Measurements from ENCODE around the gene UTS2B. TPM values are rescaled to one million over a fixed set of nuclear protein-coding genes. Genes with fewer than 3 reads are reported as not detected.

UTS2B gene
- total RNA-seq, 1 experiment from 2014 or later: 0.26 TPM

DNA sequence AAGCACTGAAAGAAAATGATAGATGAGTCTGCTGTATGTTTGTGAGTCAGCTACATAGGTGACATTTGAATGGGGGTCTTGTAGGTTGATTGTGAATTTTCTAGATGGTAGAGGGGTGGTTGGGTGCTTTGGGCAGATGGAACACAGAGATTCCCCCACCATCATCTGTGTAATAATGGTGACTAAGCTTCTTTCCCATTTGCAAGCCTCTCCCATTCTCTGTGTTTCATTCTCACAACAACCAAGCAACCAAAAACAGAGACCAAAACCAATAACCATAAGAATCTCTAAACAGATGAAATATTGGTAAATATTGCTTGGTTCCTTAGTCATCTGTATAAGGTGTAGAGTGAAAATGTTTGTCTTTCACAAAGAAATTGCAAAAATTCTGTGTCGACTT lies 17.8 kb upstream of the UTS2B start:
- H3K36me3 ChIP-seq (ENCODE audit: control insufficient read depth, insufficient read depth, low read length): no peaks in the 10 kb centered on the region
- no peak overlapping the region for H3K4me3 ChIP-seq (ENCODE audit: low read depth in 2 of 2, low read length in 2 of 2)
- DNase-seq (ENCODE audit: low read depth, low spot score) (no peak), ATAC-seq (no peak)
- no peaks in the 10 kb centered on the region for H3K27me3 ChIP-seq (ENCODE audit: control insufficient read depth, insufficient read depth, low read length)
- ChIA-PET CTCF (no interaction called here), POLR2A (no interaction called here)
- no peaks in the 10 kb centered on the region for H3K9me3 ChIP-seq (ENCODE audit: control insufficient read depth, insufficient read depth, low read depth, low read length)
- TF ChIP-seq, protein P1, sequence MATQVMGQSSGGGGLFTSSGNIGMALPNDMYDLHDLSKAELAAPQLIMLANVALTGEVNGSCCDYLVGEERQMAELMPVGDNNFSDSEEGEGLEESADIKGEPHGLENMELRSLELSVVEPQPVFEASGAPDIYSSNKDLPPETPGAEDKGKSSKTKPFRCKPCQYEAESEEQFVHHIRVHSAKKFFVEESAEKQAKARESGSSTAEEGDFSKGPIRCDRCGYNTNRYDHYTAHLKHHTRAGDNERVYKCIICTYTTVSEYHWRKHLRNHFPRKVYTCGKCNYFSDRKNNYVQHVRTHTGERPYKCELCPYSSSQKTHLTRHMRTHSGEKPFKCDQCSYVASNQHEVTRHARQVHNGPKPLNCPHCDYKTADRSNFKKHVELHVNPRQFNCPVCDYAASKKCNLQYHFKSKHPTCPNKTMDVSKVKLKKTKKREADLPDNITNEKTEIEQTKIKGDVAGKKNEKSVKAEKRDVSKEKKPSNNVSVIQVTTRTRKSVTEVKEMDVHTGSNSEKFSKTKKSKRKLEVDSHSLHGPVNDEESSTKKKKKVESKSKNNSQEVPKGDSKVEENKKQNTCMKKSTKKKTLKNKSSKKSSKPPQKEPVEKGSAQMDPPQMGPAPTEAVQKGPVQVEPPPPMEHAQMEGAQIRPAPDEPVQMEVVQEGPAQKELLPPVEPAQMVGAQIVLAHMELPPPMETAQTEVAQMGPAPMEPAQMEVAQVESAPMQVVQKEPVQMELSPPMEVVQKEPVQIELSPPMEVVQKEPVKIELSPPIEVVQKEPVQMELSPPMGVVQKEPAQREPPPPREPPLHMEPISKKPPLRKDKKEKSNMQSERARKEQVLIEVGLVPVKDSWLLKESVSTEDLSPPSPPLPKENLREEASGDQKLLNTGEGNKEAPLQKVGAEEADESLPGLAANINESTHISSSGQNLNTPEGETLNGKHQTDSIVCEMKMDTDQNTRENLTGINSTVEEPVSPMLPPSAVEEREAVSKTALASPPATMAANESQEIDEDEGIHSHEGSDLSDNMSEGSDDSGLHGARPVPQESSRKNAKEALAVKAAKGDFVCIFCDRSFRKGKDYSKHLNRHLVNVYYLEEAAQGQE (IDR thresholded peaks at IDR 0.05; ENCODE audit: insufficient read depth in 1 of 2, low read depth in 2 of 2, low read length in 1 of 2): no peak
- no peak for TF ChIP-seq POLR2AphosphoS5 (IDR thresholded peaks at IDR 0.05; ENCODE audit: low read depth, low read length)
- TF ChIP-seq, protein P2, sequence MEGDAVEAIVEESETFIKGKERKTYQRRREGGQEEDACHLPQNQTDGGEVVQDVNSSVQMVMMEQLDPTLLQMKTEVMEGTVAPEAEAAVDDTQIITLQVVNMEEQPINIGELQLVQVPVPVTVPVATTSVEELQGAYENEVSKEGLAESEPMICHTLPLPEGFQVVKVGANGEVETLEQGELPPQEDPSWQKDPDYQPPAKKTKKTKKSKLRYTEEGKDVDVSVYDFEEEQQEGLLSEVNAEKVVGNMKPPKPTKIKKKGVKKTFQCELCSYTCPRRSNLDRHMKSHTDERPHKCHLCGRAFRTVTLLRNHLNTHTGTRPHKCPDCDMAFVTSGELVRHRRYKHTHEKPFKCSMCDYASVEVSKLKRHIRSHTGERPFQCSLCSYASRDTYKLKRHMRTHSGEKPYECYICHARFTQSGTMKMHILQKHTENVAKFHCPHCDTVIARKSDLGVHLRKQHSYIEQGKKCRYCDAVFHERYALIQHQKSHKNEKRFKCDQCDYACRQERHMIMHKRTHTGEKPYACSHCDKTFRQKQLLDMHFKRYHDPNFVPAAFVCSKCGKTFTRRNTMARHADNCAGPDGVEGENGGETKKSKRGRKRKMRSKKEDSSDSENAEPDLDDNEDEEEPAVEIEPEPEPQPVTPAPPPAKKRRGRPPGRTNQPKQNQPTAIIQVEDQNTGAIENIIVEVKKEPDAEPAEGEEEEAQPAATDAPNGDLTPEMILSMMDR (IDR thresholded peaks at IDR 0.05): no peak
- no peak for TF ChIP-seq SIN3A (IDR thresholded peaks at IDR 0.05; ENCODE audit: borderline replicate concordance, insufficient read depth, low read depth, low read length)
- TF ChIP-seq TCF7L2 (IDR thresholded peaks at IDR 0.05; ENCODE audit: low read depth, low read length): no peak
- intact Hi-C loops (cut with micrococcal nuclease; ENCODE audit: unreplicated experiment): no loop called here
- no peak overlapping the region for H3K27ac ChIP-seq (ENCODE audit: low read length)
- peaks cover 48% of the 10 kb centered on the region for H3K4me1 ChIP-seq (ENCODE audit: control insufficient read depth, insufficient read depth, low read length)
- no TSS peak for BruUV-seq (replicated peaks)
- in situ Hi-C loops (cut with HindIII; ENCODE audit: low pct_unique_long_range_greater_than_20kb, low sequenced_read_pairs): no loop called here

DNA sequence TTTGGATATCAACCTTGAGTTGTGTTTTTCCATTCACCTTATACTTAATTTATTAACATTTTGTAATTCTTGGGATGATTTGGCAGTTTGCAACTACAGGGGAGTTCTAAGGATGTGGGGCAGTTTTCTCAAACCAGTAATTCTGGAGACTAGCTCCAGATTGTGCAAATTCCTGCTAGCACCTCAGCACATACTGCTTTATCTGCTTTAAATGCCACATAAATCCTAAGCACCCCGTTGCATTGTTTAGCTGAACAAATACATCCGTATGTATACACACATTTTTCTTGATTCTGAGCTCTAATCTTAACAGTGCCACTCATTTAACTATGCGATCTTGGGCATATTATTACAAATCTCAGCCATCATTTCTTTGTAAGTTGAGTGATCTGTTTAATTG lies 16.9 kb upstream of the UTS2B start:
- POLR2A ChIA-PET: no interaction called here
- ATAC-seq: no peak
- peaks cover 52% of the 10 kb centered on the region for H3K4me1 ChIP-seq (ENCODE audit: control insufficient read depth, insufficient read depth, low read length)
- H3K9me3 ChIP-seq (ENCODE audit: control insufficient read depth, insufficient read depth, low read depth, low read length): no peaks in the 10 kb centered on the region
- CTCF ChIA-PET: no interaction called here
- H3K27ac ChIP-seq (ENCODE audit: low read length): no peak overlapping the region
- intact Hi-C loops (cut with micrococcal nuclease; ENCODE audit: unreplicated experiment) (no loop called here), in situ Hi-C loops (cut with HindIII; ENCODE audit: low pct_unique_long_range_greater_than_20kb, low sequenced_read_pairs) (no loop called here)
- no peaks in the 10 kb centered on the region for H3K27me3 ChIP-seq (ENCODE audit: control insufficient read depth, insufficient read depth, low read length)
- no TSS peak for BruUV-seq (replicated peaks)
- no peak overlapping the region for H3K4me3 ChIP-seq (ENCODE audit: low read depth in 2 of 2, low read length in 2 of 2)
- TF ChIP-seq, protein P1 (IDR thresholded peaks at IDR 0.05; ENCODE audit: insufficient read depth in 1 of 2, low read depth in 2 of 2, low read length in 1 of 2): no peak
- no peak for TF ChIP-seq TCF7L2 (IDR thresholded peaks at IDR 0.05; ENCODE audit: low read depth, low read length)
- no peak for TF ChIP-seq POLR2AphosphoS5 (IDR thresholded peaks at IDR 0.05; ENCODE audit: low read depth, low read length)
- TF ChIP-seq, protein P2 (IDR thresholded peaks at IDR 0.05): no peak
- no peak for TF ChIP-seq SIN3A (IDR thresholded peaks at IDR 0.05; ENCODE audit: borderline replicate concordance, insufficient read depth, low read depth, low read length)
- no peaks in the 10 kb centered on the region for H3K36me3 ChIP-seq (ENCODE audit: control insufficient read depth, insufficient read depth, low read length)
- no peak for DNase-seq (ENCODE audit: low read depth, low spot score)
